ENCODE measurements around the gene CX3CR1. TPM values are rescaled to one million over a fixed set of nuclear protein-coding genes. Genes with fewer than 3 reads are reported as not detected.

The CX3CR1 gene
- total and polyA plus RNA-seq, 10 of the 15 experiments (the other 5 are each of a cell fraction or from before 2014, with no cell fraction given) = 0.05 to 0.53 (median 0.15) TPM

DNA sequence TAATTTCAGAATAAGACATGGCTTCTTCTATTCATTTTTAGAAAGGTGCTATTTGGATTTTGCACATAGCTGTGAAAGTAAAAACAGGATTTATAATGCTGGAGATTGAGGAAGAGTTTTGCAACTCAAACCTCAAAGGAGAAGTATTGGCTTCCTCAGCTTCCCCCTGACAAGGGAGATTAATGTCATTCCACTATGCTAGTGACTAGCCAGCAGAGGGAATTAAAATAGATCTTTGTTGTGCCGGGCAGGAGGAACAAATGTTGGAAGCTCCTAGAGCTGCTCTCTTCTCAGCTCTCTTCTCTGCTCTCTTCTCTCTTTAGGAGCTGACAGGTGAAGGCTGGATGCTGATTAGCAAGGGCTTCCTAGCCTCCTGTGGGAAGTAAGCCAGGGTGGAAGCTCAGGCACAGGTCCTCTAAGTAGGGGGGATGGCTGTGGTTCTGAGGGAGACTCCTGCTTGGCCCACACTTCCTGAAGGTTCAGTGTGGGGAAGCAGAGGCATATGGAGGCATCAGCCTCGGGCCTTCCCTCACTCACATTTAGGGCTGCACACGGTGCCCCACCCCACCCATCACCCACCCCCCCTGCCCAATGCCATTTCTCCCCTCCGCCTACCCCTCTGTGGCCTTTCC, 29.6 kb downstream of the CX3CR1 start (continued):
- TF ChIP-seq, protein P1, sequence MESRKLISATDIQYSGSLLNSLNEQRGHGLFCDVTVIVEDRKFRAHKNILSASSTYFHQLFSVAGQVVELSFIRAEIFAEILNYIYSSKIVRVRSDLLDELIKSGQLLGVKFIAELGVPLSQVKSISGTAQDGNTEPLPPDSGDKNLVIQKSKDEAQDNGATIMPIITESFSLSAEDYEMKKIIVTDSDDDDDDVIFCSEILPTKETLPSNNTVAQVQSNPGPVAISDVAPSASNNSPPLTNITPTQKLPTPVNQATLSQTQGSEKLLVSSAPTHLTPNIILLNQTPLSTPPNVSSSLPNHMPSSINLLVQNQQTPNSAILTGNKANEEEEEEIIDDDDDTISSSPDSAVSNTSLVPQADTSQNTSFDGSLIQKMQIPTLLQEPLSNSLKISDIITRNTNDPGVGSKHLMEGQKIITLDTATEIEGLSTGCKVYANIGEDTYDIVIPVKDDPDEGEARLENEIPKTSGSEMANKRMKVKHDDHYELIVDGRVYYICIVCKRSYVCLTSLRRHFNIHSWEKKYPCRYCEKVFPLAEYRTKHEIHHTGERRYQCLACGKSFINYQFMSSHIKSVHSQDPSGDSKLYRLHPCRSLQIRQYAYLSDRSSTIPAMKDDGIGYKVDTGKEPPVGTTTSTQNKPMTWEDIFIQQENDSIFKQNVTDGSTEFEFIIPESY (IDR thresholded peaks at IDR 0.05) = no peak
- TF ChIP-seq MTA3 (IDR thresholded peaks at IDR 0.05; ENCODE audit: borderline replicate concordance, low read length) = no peak

DNA sequence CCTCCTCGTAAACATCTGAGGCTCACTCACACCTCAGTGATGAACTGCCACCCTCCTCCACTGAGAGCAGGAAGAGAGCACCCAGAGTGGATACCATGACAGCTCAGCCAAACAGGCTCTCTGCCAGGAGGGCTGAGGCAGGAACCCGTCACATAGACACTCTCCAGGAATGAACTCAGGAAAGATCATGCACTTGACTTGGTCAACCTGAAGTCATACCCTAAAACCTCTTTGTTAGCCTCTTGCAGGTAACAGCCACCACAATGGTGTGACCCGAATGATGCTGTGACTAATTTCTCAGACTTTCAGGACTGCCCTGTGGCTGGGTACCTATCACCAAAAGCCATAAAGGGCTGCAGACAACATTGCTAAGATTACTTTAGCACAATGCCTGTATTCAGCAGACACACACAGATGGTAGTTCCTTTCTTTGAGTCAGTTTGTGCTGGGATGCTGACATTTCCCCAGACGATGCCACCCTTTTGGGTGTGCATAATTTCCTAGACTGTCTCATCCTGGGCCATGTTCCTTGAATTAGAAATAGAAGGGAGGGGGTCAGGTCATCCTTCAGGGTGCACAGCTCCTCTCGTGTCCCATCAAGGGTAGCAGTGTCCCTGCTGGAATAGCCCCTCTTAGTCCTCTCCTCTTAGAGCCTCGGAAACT, 30.3 kb downstream of the CX3CR1 start:
- H3K36me3 ChIP-seq (ENCODE audit: control insufficient read depth in 2 of 2, insufficient read depth in 2 of 2, low read length in 1 of 2) = no peaks in the 10 kb centered on the region
- intact Hi-C loops (cut with micrococcal nuclease; ENCODE audit: unreplicated experiment) (no loop called here), in situ Hi-C loops (cut with MboI) (no loop called here)
- DNase-seq (ENCODE audit: low read depth, low spot score) (no peak), FAIRE-seq (peak; percentile 7), ATAC-seq (peak; percentile 84)
- no peak overlapping the region for H2AFZ ChIP-seq (ENCODE audit: control insufficient read depth, low read depth, low read length)
- peaks cover 7% of the 10 kb centered on the region; the same call in 1 of the 2 replicates for H3K4me1 ChIP-seq (ENCODE audit: control insufficient read depth, insufficient read depth, low read length)
- WGBS (ENCODE audit: insufficient coverage, insufficient replicate concordance, low lambda C conversion rate, missing lambda C conversion rate) = 15% methylated on average over 6 of the region's 6 CpGs
- RAD21 ChIA-PET (ENCODE audit: unreplicated experiment) = interaction anchor here (1.1 to 1.4 kb wide), 2 partner anchors 15 to 59 kb away, joined by 3 to 4 read pairs; no protein-coding TSS in a partner anchor
- H3K4me3 ChIP-seq = no peak overlapping the region
- no peaks in the 10 kb centered on the region for H4K20me1 ChIP-seq (ENCODE audit: control insufficient read depth, insufficient read depth)
- no peaks in the 10 kb centered on the region for H3K9me3 ChIP-seq (replicated peaks; ENCODE audit: control insufficient read depth, insufficient read depth, low read length)
- no peak overlapping the region for H3K27ac ChIP-seq (ENCODE audit: control insufficient read depth, insufficient read depth)
- SMC1A ChIA-PET (ENCODE audit: uncharacterized antibody, unreplicated experiment) = interaction anchor here (0.8 to 2.0 kb wide), 5 partner anchors 23 to 54 kb away, joined by 3 to 5 read pairs (median 3); no protein-coding TSS in a partner anchor
- CTCF ChIA-PET = interaction anchor here (3.4 kb wide), 1 partner anchor 39 kb away, joined by 11 read pairs; no protein-coding TSS in a partner anchor
- no peak overlapping the region; the same call in 1 of the 2 replicates for H3K4me2 ChIP-seq (ENCODE audit: control insufficient read depth, insufficient read depth)
- POLR2A ChIA-PET = no interaction called here
- no peaks in the 10 kb centered on the region for H3K79me2 ChIP-seq (ENCODE audit: control insufficient read depth, insufficient read depth, low read length)
- H3K27me3 ChIP-seq (replicated peaks in 1 of 2; ENCODE audit: control insufficient read depth in 2 of 2, insufficient read depth in 2 of 2, low read length in 1 of 2) = no peaks in the 10 kb centered on the region
- BruUV-seq (replicated peaks) = no TSS peak
- no peak overlapping the region for H3K9ac ChIP-seq (ENCODE audit: control insufficient read depth, insufficient read depth, low read length)
- no peak for TF ChIP-seq CBFB (IDR thresholded peaks at IDR 0.05; ENCODE audit: low read depth)
- no peak for TF ChIP-seq ZSCAN29 (IDR thresholded peaks at IDR 0.05)
- no peak for TF ChIP-seq TAF1 (IDR thresholded peaks at IDR 0.05; ENCODE audit: borderline replicate concordance, low read depth, low read length)
- no peak for TF ChIP-seq NRF1 (conservative IDR thresholded peaks at IDR 0.05; ENCODE audit: low read depth, low read length)
- TF ChIP-seq, protein P2, sequence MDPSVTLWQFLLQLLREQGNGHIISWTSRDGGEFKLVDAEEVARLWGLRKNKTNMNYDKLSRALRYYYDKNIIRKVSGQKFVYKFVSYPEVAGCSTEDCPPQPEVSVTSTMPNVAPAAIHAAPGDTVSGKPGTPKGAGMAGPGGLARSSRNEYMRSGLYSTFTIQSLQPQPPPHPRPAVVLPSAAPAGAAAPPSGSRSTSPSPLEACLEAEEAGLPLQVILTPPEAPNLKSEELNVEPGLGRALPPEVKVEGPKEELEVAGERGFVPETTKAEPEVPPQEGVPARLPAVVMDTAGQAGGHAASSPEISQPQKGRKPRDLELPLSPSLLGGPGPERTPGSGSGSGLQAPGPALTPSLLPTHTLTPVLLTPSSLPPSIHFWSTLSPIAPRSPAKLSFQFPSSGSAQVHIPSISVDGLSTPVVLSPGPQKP (IDR thresholded peaks at IDR 0.05; ENCODE audit: low read depth, low read length) = no peak
- TF ChIP-seq, protein P3, sequence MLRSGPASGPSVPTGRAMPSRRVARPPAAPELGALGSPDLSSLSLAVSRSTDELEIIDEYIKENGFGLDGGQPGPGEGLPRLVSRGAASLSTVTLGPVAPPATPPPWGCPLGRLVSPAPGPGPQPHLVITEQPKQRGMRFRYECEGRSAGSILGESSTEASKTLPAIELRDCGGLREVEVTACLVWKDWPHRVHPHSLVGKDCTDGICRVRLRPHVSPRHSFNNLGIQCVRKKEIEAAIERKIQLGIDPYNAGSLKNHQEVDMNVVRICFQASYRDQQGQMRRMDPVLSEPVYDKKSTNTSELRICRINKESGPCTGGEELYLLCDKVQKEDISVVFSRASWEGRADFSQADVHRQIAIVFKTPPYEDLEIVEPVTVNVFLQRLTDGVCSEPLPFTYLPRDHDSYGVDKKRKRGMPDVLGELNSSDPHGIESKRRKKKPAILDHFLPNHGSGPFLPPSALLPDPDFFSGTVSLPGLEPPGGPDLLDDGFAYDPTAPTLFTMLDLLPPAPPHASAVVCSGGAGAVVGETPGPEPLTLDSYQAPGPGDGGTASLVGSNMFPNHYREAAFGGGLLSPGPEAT (IDR thresholded peaks at IDR 0.05; ENCODE audit: low read depth) = no peak
- TF ChIP-seq, protein P4, sequence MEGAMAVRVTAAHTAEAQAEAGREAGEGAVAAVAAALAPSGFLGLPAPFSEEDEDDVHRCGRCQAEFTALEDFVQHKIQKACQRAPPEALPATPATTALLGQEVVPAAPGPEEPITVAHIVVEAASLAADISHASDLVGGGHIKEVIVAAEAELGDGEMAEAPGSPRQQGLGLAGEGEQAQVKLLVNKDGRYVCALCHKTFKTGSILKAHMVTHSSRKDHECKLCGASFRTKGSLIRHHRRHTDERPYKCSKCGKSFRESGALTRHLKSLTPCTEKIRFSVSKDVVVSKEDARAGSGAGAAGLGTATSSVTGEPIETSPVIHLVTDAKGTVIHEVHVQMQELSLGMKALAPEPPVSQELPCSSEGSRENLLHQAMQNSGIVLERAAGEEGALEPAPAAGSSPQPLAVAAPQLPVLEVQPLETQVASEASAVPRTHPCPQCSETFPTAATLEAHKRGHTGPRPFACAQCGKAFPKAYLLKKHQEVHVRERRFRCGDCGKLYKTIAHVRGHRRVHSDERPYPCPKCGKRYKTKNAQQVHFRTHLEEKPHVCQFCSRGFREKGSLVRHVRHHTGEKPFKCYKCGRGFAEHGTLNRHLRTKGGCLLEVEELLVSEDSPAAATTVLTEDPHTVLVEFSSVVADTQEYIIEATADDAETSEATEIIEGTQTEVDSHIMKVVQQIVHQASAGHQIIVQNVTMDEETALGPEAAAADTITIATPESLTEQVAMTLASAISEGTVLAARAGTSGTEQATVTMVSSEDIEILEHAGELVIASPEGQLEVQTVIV (IDR thresholded peaks at IDR 0.05; ENCODE audit: borderline replicate concordance, partially characterized antibody) = no peak
- TF ChIP-seq FOS (IDR thresholded peaks at IDR 0.05; ENCODE audit: borderline replicate concordance, extremely low read depth, insufficient read length) = no peak
- no peak for TF ChIP-seq BACH1 (IDR thresholded peaks at IDR 0.05; ENCODE audit: borderline replicate concordance)
- TF ChIP-seq POLR2AphosphoS2 (IDR thresholded peaks at IDR 0.05; ENCODE audit: low read depth, low read length) = no peak
- no peak for TF ChIP-seq CHD1 (IDR thresholded peaks at IDR 0.05; ENCODE audit: low read depth, low read length)
- no peak for TF ChIP-seq CREM (IDR thresholded peaks at IDR 0.05; ENCODE audit: low read depth)
